B cell (primary cell): Measurements from ENCODE around the gene RAI2. TPM values are rescaled to one million over a fixed set of nuclear protein-coding genes. Genes with fewer than 3 reads are reported as not detected.
A peak's percentile ranks its signal among the peaks of the same experiment; 100 is the strongest.

ENCODE experiments used
- ATAC-seq: fragments of 200-7000 bp; cut with Tn5 transposase; one replicate; pipeline ENCODE4 v1.10.0; 2021; ENCODE audit warnings: low read depth, mild to moderate bottlenecking, moderate number of reproducible peaks, moderate library complexity
- CTCF ChIA-PET: fragments of 350-600 bp; sonication (Branson Sonifier 250); formaldehyde crosslinking; loops from one replicate; lab custom pipeline; 2021; ENCODE audit warnings: antibody characterized with exemption, inconsistent platforms; lab: Charles Lee
- POLR2A ChIA-PET: fragments of 350-600 bp; sonication (Branson Sonifier 250); formaldehyde crosslinking; loops from one replicate; lab custom pipeline; 2021; ENCODE audit warnings: antibody characterized with exemption; lab: Charles Lee
- DNase-seq: peaks from one replicate; pipeline ENCODE4 v3.0.0; 2013
- H2AFZ ChIP-seq: 2 replicates; pipeline ENCODE4 v1.6.1; 2012; ENCODE audit warnings: mild to moderate bottlenecking, low read depth, low read length; ENCODE audit not compliant: insufficient read depth, poor library complexity, severe bottlenecking
- H3K27ac ChIP-seq, 2 donors: 1 replicate in 1 of 2; 2 replicates in 1 of 2; pipeline ENCODE4 v1.5.1; 2012 to 2013; ENCODE audit warnings: low read length in 2 of 2, mild to moderate bottlenecking in 2 of 2, moderate library complexity in 1 of 2
- H3K27me3 ChIP-seq, 4 experiments: fragments of 200-600 bp in 1 of 4; sonication (generic) in 1 of 4; replicated peaks in 1 of 4; 1 replicate in 2 of 4; 2 replicates in 2 of 4; pipeline versions ENCODE4 v1.6.1 to v1.7.0; 2013 to 2016; ENCODE audit warnings: low read length in 3 of 4, mild to moderate bottlenecking in 2 of 4, mixed read lengths in 1 of 4, moderate library complexity in 1 of 4; ENCODE audit not compliant: insufficient read depth in 4 of 4, control insufficient read depth in 3 of 4; ENCODE audit errors: control extremely low read depth in 1 of 4
- H3K36me3 ChIP-seq, 2 experiments: replicated peaks in 1 of 2; 1 replicate in 1 of 2; 2 replicates in 1 of 2; pipeline versions ENCODE4 v1.6.1 to v1.7.1; 2013; ENCODE audit warnings: low read length in 1 of 2; ENCODE audit not compliant: insufficient read depth in 2 of 2, control insufficient read depth in 1 of 2; ENCODE audit errors: control extremely low read depth in 1 of 2, extremely low read depth in 1 of 2
- H3K4me1 ChIP-seq, 2 donors: fragments of 200-600 bp in 1 of 2; sonication (generic) in 1 of 2; 1 replicate in 1 of 2; 2 replicates in 1 of 2; pipeline versions ENCODE4 v1.5.1 to v1.6.1; 2013 to 2017; ENCODE audit warnings: low read length in 2 of 2; ENCODE audit not compliant: control insufficient read depth in 2 of 2, insufficient read depth in 2 of 2
- H3K4me2 ChIP-seq: replicated peaks from 2 replicates; pipeline ENCODE3; 2012; ENCODE audit warnings: mild to moderate bottlenecking, low read depth, low read length; ENCODE audit not compliant: poor library complexity, severe bottlenecking
- H3K4me3 ChIP-seq, 5 experiments: fragments of 200-600 bp in 1 of 5; sonication (generic) in 1 of 5; 1 replicate in 3 of 5; 2 replicates in 2 of 5; pipeline versions ENCODE4 v1.5.1 to v1.7.0; 2011 to 2016; ENCODE audit warnings: low read length in 4 of 5, mild to moderate bottlenecking in 4 of 5, low read depth in 2 of 5, control low read depth in 1 of 5, moderate library complexity in 1 of 5; ENCODE audit not compliant: insufficient read depth in 1 of 5; ENCODE audit errors: control extremely low read depth in 1 of 5, extremely low read depth in 1 of 5
- H3K79me2 ChIP-seq: fragments of 200-600 bp; sonication (generic); one replicate; pipeline ENCODE4 v1.6.0; 2016; ENCODE audit warnings: low read length; ENCODE audit not compliant: control insufficient read depth, insufficient read depth
- H3K9ac ChIP-seq: fragments of 200-600 bp; sonication (generic); 2 replicates; pipeline ENCODE4 v1.6.1; 2017; ENCODE audit warnings: mild to moderate bottlenecking, low read length, moderate library complexity
- H3K9me3 ChIP-seq, 3 donors: one replicate each; pipeline versions ENCODE4 v1.6.1 to v1.7.1; 2013; ENCODE audit warnings: low read length in 2 of 3; ENCODE audit not compliant: control insufficient read depth in 2 of 3, insufficient read depth in 1 of 3; ENCODE audit errors: control extremely low read depth in 1 of 3
- H4K20me1 ChIP-seq: 2 replicates; pipeline ENCODE4 v1.6.0; 2012; ENCODE audit warnings: mild to moderate bottlenecking, low read length; ENCODE audit not compliant: insufficient read depth, control insufficient read depth, poor library complexity, severe bottlenecking
- H3K27ac Mint-ChIP-seq: one replicate; pipeline ENCODE4 v1.8.0; 2021; ENCODE audit warnings: mixed read lengths
- H3K27me3 Mint-ChIP-seq: one replicate; pipeline ENCODE4 v1.8.0; 2021; ENCODE audit warnings: mixed read lengths
- H3K4me1 Mint-ChIP-seq: one replicate; pipeline ENCODE4 v1.8.0; 2021; ENCODE audit warnings: mixed read lengths
- H3K4me3 Mint-ChIP-seq: one replicate; pipeline ENCODE4 v1.8.0; 2021; ENCODE audit warnings: mixed read lengths
- H3K9me3 Mint-ChIP-seq: one replicate; pipeline ENCODE4 v1.8.0; 2022; ENCODE audit warnings: mixed read lengths; ENCODE audit not compliant: insufficient read depth
- EZH2 ChIP-seq: IDR thresholded peaks from 2 replicates; pipeline ENCODE4 v1.6.1; 2012; ENCODE audit warnings: borderline replicate concordance, low read depth, mild to moderate bottlenecking, moderate library complexity, low read length; ENCODE audit not compliant: insufficient read depth, poor library complexity, severe bottlenecking
- WGBS: methylation state at CpG from one replicate; pipeline ENCODE4 v1.1.5; 2013; ENCODE audit warnings: missing lambda C conversion rate; ENCODE audit not compliant: insufficient coverage; 5-methylcytosine and 5-hydroxymethylcytosine counted together
- intact Hi-C: fragments of 100-400 bp; cut with micrococcal nuclease; formaldehyde crosslinking; loops from one replicate; pipeline ENCODE4 v1.10.0; 2022
- polyA plus RNA-seq: library from polyadenylated mRNA; depleted of rRNA; stranded (reverse); fragments of >200 nt; gene quantifications from 2 replicates; pipeline ENCODE4 v1.2.3, GENCODE V29; 2012
- total RNA-seq, 2 donors: library from RNA; stranded (reverse); fragments of 120-200 nt in 1 of 2; gene quantifications; 1 replicate in 1 of 2; 2 replicates in 1 of 2; pipeline versions ENCODE4 v1.2.3 to v1.2.4, GENCODE V29; 2013 to 2022
- TF ChIP-seq, protein P1 (sequence below): fragments of 200-600 bp; IDR thresholded peaks from one replicate; pipeline ENCODE4 v1.8.0; 2022; ENCODE audit warnings: antibody characterized with exemption, mild to moderate bottlenecking

RAI2 gene
- total and polyA plus RNA-seq, 2 donors (not counting 1 experiment from before 2014, with no cell fraction given), result not detected

DNA sequence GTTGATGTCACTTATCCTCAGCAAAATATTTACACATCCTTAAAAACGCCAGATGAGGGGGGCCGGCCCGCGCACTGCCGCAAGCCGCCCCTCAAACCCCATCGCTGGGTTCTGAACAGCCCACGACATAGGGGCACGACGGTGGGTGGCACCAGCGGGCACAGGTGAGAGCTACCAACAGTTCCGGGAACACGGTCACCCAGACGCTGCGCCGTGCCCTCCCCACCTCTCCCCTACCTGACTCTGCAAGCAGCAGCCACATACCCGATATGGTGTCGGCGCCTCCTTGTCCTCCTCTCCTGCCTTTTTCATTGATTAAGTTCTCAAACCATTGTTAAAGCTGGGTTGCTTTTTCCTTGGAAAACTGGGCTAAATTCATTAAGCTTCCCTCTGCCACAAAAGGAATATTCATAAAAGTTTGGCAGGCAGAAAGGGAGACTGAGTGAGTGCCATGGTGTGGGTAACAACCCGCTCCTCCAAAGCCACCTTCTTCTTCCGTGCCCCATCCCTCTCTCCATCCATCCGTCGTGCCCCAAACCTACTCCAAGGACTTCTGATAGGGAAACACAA, 1.4 kb downstream of the RAI2 start:
- no peak for ATAC-seq

DNA sequence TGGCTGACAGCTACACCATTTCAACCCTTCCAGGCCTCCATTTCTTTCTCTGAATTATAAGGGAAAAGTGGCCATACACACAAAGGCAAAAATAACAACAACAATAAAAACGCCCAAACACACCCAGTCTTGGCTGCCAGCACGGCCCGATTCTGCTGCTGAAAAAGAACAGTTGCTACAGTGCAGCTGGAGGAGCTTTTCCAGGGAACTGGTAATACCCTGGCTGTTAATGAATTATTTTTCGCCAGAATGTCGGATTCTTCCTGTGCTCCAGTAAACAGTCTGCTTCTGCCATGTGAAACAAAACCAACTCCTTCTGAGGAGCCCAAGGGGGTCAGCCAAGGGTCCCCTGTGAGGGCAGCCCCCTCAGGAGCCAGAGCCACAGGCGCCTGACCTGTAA, 6.6 kb downstream of the RAI2 start:
- no peak overlapping the region for H2AFZ ChIP-seq
- no peak overlapping the region for H3K4me2 ChIP-seq
- no peaks in the 10 kb centered on the region for H3K79me2 ChIP-seq
- DNase-seq (no peak), ATAC-seq (no peak)
- H3K27ac Mint-ChIP-seq, result no peak overlapping the region
- no peak for TF ChIP-seq EZH2
- TF ChIP-seq, protein P1, sequence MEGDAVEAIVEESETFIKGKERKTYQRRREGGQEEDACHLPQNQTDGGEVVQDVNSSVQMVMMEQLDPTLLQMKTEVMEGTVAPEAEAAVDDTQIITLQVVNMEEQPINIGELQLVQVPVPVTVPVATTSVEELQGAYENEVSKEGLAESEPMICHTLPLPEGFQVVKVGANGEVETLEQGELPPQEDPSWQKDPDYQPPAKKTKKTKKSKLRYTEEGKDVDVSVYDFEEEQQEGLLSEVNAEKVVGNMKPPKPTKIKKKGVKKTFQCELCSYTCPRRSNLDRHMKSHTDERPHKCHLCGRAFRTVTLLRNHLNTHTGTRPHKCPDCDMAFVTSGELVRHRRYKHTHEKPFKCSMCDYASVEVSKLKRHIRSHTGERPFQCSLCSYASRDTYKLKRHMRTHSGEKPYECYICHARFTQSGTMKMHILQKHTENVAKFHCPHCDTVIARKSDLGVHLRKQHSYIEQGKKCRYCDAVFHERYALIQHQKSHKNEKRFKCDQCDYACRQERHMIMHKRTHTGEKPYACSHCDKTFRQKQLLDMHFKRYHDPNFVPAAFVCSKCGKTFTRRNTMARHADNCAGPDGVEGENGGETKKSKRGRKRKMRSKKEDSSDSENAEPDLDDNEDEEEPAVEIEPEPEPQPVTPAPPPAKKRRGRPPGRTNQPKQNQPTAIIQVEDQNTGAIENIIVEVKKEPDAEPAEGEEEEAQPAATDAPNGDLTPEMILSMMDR, result no peak
- H3K36me3 ChIP-seq, result no peaks in the 10 kb centered on the region
- no peak overlapping the region for H3K9ac ChIP-seq
- no peaks in the 10 kb centered on the region for H3K9me3 Mint-ChIP-seq
- H3K27me3 ChIP-seq, result peaks cover 0 to 3% (median 1%) of the 10 kb centered on the region in 4 experiments
- H3K4me3 Mint-ChIP-seq, result no peak overlapping the region
- no peaks in the 10 kb centered on the region for H3K4me1 ChIP-seq
- WGBS, result 60% methylated on average over 2 of the region's 6 CpGs
- ChIA-PET POLR2A (no interaction called here), CTCF (no interaction called here)
- intact Hi-C loops, result no loop called here
- no peaks in the 10 kb centered on the region for H4K20me1 ChIP-seq
- no peaks in the 10 kb centered on the region for H3K9me3 ChIP-seq
- no peak overlapping the region for H3K4me3 ChIP-seq
- H3K4me1 Mint-ChIP-seq, result peaks cover 2% of the 10 kb centered on the region
- H3K27me3 Mint-ChIP-seq, result peaks cover 25% of the 10 kb centered on the region
- H3K27ac ChIP-seq, result no peak overlapping the region

More for the DNA sequence above, 1.4 kb downstream of the RAI2 start:
- 11% methylated on average over 14 of the region's 23 CpGs for WGBS
- ChIA-PET POLR2A (no interaction called here), CTCF (no interaction called here)
- H3K9me3 Mint-ChIP-seq, result no peaks in the 10 kb centered on the region
- no peak overlapping the region for H3K27ac Mint-ChIP-seq
- intact Hi-C loops, result no loop called here
- peak overlapping the region; percentile 62 for H3K4me3 Mint-ChIP-seq
- Histone ChIP-seq H3K27ac (no peak overlapping the region), H4K20me1 (no peaks in the 10 kb centered on the region), H3K9ac (no peak overlapping the region), H3K27me3 (peaks cover 0 to 10% (median 3%) of the 10 kb centered on the region in 4 experiments), H3K9me3 (no peaks in the 10 kb centered on the region), H3K4me3 (no peak overlapping the region), H3K4me1 (no peaks in the 10 kb centered on the region), H3K79me2 (no peaks in the 10 kb centered on the region), H3K36me3 (no peaks in the 10 kb centered on the region), H2AFZ (no peak overlapping the region), H3K4me2 (no peak overlapping the region)
- DNase-seq, result no peak
- peaks cover 2% of the 10 kb centered on the region for H3K4me1 Mint-ChIP-seq
- H3K27me3 Mint-ChIP-seq, result peaks cover 51% of the 10 kb centered on the region
- TF ChIP-seq, protein P1, result no peak
- no peak for TF ChIP-seq EZH2
